ENCODE data around the gene DMRT1.

DMRT1 gene

DNA sequence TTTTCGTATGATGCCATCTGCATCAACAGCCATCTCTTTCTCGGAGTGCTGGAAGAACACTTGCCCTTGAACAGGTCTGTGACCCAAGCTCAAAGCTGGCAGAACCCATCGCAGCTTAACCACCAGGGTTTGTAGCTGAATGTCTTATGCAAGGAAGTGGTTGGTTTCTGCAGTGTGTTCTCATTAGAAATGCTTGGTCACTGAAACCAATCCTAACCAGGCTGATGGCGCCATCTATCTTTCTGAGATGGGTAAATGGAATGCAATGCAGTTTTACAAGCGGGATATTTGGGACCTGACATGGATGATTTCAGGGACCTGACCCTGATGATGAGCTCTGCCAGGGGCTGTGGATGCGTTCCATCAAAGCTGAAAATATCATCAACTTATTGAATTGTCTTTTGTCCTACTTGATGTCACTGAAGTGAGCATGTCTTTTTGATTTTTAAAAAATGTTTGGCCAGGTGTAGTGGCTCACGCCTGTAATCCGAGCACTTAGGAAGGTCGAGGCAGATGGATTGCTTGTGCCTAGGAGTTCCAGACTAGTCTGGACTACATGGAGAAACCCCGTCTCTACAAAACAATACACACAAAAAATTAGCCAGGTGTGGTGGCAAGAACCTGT lies 163.7 kb downstream of the DMRT1 start:
- no peak for DNase-seq

DNA sequence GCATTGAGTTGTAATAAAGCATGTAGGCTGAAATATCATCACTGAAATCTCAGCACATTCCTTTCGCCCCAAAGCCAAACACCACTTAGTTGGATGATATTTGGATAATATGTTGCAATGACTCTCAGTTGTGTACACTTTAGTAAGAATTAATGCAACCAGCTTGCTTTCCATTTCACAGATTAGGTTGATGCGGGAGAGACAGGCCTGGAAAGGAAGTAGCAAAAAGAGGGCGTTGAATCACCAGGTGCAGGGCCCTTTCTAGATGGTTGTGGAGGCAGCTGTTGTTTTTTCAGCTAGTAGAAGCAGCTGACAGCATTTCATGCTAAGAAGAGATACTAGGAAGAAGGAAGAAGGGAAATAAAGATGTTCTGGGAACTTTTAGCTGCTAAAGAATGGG lies 165.8 kb downstream of the DMRT1 start:
- DNase-seq: no peak

DNA sequence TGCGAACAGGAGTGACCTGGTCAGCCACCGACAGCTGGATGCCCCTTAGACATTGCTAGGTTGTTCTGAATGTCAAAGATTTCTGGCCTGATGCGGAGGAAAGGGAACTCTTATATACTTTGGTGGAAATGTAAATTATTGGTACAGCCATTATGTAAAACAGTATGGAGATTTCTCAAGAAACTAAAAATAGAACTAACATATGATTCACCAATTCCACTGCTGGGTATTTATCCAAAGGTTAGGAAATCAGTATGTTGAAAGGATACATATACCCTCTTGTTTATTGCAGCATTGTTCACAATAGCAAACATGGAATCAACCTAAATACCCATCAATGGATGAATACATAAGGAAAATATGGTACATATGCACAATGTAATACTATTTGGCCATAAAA lies 166.7 kb downstream of the DMRT1 start:
- no peak for DNase-seq

DNA sequence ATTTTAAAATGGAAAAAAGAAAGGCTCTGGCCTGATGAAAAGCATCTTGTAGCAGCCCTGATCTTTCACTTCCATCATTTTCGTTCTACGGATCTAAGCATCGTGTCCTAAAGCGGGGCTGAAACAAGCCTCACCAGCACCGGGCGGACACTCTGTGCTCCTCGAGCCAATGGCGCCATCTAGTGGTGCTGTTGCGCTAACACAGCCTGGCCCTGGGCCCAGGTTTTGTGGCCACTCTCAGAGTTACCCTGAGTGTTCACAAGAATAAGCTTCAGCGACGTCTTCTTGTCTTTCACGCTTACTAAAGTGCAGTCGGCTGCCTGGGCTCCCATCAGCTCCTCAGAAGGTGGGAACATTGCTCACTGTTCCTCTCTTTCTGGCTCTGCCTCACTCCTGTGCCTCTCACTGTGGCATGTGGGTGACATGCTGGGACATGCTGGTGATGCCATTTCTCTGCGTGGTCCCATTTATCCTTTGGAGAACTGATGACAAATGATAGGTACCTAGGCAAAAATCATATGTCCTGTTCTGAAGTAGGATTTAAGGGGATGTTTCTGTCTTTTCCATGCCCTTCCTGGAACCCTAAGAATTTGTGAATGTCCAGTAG lies 167.7 kb downstream of the DMRT1 start:
- peak; percentile 53 for DNase-seq

DNA sequence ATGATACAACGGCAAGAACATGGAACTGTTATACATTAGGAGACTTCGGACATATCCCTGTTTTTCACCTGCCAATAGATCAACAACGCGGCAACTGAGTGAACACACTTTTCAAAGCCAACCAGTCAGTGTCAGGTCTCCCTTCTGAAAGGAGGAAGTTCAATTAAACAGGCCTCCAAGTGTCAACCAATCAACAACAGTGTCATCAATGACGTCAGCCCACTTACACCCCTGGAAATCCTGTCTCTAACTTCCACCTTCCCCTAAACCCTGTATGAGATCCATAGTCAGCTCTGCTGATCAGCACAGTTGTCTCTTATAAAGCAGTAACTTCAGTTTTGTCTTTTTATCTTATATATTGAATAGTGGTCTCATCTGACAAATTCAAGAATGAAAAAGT lies 171.5 kb downstream of the DMRT1 start:
- no peak for DNase-seq

DNA sequence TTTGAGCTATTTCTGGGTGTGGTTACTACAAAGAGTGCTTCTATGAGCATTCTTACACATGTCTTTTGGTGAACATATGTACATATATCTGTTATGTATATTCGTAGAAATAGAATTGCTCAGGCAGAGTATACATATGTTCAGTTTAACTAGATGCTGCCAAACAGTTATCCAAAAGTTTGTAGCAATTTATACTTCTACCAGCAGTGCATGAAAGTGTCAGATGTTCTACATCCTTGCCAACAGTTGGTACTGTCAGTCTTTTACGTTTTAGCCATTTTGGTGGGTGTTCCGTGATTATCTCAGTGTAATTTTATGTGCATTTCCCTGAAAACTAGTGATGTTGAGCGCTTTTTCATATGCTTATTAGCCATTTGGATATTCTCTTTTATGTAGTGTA lies 172.7 kb downstream of the DMRT1 start:
- DNase-seq: no peak

DNA sequence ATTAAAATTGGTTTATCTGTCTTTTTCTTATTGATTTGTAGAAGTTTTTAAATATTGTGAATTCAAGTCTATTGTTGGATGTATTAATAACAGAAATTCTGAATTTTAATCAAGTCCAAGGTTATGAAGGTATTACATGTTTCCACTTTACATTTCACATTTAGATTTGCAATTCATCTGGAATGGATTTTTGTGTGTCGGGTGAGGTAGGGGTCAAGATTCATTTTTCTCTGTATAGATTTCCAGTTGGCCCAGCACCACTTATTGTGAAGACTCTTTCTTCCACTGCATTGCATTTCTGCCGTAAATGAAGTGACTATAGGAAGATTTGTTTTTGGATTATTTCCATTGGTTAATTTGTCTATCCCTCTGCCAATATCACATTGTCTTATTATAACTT lies 173.1 kb downstream of the DMRT1 start:
- no peak for DNase-seq

DNA sequence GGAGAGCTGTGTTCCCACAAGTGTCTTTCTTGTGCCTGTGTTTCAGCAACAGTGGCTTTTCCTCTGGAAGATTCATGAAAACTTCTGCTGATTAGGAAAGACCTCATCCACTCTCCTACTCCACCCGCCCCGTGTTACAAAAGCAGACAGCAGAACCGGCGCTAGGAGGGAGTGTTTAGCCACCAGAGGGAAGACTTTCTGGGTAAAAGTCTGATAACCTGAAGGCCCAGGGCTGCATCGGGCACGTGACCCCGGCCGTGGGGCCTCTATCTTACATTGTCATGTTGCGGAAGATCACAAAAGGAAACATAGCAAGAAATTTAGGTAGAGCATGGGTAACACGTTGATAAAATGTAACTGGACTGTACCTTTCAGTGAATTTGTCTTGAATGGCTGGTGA lies 176.6 kb downstream of the DMRT1 start:
- no peak for DNase-seq
